GM23248 (cell line): ENCODE results near the gene SND1. TPM values are rescaled to one million over a fixed set of nuclear protein-coding genes. Genes with fewer than 3 reads are reported as not detected.

Source experiments
- DNase-seq: peaks from one replicate; pipeline ENCODE4 v3.0.0-alpha.2; 2015
- H2AFZ ChIP-seq: fragments of 200-600 bp; sonication (generic); 2 replicates; pipeline ENCODE4 v1.6.1; 2016; ENCODE audit warnings: antibody characterized with exemption
- H3F3A ChIP-seq: fragments of 200-600 bp; sonication (generic); 2 replicates; pipeline ENCODE4 v1.6.1; 2016; ENCODE audit warnings: mild to moderate bottlenecking, antibody characterized with exemption, mixed run types; ENCODE audit not compliant: insufficient read depth
- H3K27ac ChIP-seq: fragments of 200-600 bp; sonication (generic); 2 replicates; pipeline ENCODE4 v1.5.1; 2016; ENCODE audit warnings: mild to moderate bottlenecking
- H3K27me3 ChIP-seq: fragments of 200-600 bp; sonication (generic); replicated peaks from 2 replicates; pipeline ENCODE4 v1.6.1; 2016; ENCODE audit warnings: mild to moderate bottlenecking; ENCODE audit not compliant: insufficient read depth
- H3K36me3 ChIP-seq: fragments of 200-600 bp; sonication (generic); 2 replicates; pipeline ENCODE4 v1.6.1; 2016; ENCODE audit warnings: low read depth, mild to moderate bottlenecking
- H3K4me1 ChIP-seq: fragments of 200-600 bp; sonication (generic); 2 replicates; pipeline ENCODE4 v1.6.1; 2016; ENCODE audit warnings: mild to moderate bottlenecking; ENCODE audit not compliant: insufficient read depth
- H3K4me2 ChIP-seq: fragments of 200-600 bp; sonication (generic); one replicate; pipeline ENCODE4 v1.6.1; 2016; ENCODE audit warnings: mild to moderate bottlenecking; ENCODE audit not compliant: unreplicated experiment
- H3K4me3 ChIP-seq: fragments of 200-600 bp; sonication (generic); 2 replicates; pipeline ENCODE4 v1.5.1; 2016; ENCODE audit warnings: mild to moderate bottlenecking
- H3K79me2 ChIP-seq: fragments of 200-600 bp; sonication (generic); 2 replicates; pipeline ENCODE4 v1.6.1; 2016; ENCODE audit warnings: mild to moderate bottlenecking; ENCODE audit not compliant: insufficient read depth
- H3K9ac ChIP-seq: fragments of 200-600 bp; sonication (generic); 2 replicates; pipeline ENCODE4 v1.6.1; 2016; ENCODE audit warnings: mild to moderate bottlenecking
- H3K9me2 ChIP-seq: fragments of 200-600 bp; sonication (generic); 2 replicates; pipeline ENCODE4 v1.6.1; 2016; ENCODE audit warnings: mixed run types, mild to moderate bottlenecking, moderate library complexity; ENCODE audit not compliant: insufficient read depth
- H3K9me3 ChIP-seq: fragments of 200-600 bp; sonication (generic); one replicate; pipeline ENCODE4 v1.6.1; 2017; ENCODE audit warnings: low read depth
- H4K20me1 ChIP-seq: fragments of 200-600 bp; sonication (generic); 2 replicates; pipeline ENCODE4 v1.6.0; 2016; ENCODE audit not compliant: insufficient read depth
- EZH2 ChIP-seq: fragments of 200-600 bp; sonication (generic); IDR thresholded peaks from 2 replicates; pipeline ENCODE4 v1.6.1; 2018; ENCODE audit warnings: antibody characterized with exemption, mild to moderate bottlenecking; ENCODE audit not compliant: insufficient read depth, poor library complexity, severe bottlenecking
- EZH2phosphoT487 ChIP-seq: fragments of 200-600 bp; sonication (generic); IDR thresholded peaks from 2 replicates; pipeline ENCODE4 v1.6.1; 2018; ENCODE audit warnings: antibody characterized with exemption, moderate library complexity, mild to moderate bottlenecking, low read depth; ENCODE audit not compliant: insufficient read depth
- WGBS, 2 experiments: methylation state at CpG; one replicate each; pipeline ENCODE4 v1.1.6; 2015 to 2017; ENCODE audit warnings: low lambda C conversion rate in 2 of 2, low coverage in 1 of 2; ENCODE audit errors: missing lambda C conversion rate in 2 of 2; 5-methylcytosine and 5-hydroxymethylcytosine counted together
- in situ Hi-C: fragments of 300-500 bp; cut with MboI; formaldehyde crosslinking; loops from 2 replicates; pipeline ENCODE4 v1.15.0; 2020
- polyA plus RNA-seq: library from polyadenylated mRNA; unstranded; fragments of >200 nt; fragmentation: Nextera tagmentation; extraction: Ambion mirVana; gene quantifications from 2 replicates; pipeline ENCODE4 v1.2.1, GENCODE V29; 2016
- total RNA-seq: library from RNA; depleted of rRNA; stranded (reverse); fragments of >200 nt; shearing (Covaris generic); gene quantifications from 2 replicates; pipeline ENCODE4 v1.2.3, GENCODE V29; 2014

The SND1 gene
- total and polyA plus RNA-seq, 2 experiments from 2014 or later, result 128 to 184 TPM

- H3K27me3 ChIP-seq, result no peaks in the 10 kb centered on the region
- no peak overlapping the region for H3K4me3 ChIP-seq
- WGBS, 2 experiments, result 73 to 74% methylated on average over 4 of the region's 4 CpGs
- H3K79me2 ChIP-seq, result peaks cover 54% of the 10 kb centered on the region
- no peak overlapping the region for H3K4me2 ChIP-seq
- H3K9ac ChIP-seq, result no peak overlapping the region
- H3K9me2 ChIP-seq, result no peaks in the 10 kb centered on the region
- no peaks in the 10 kb centered on the region; the same call in 1 of the 2 replicates for H4K20me1 ChIP-seq
- H3F3A ChIP-seq, result peaks cover 9% of the 10 kb centered on the region
- peaks cover 12% of the 10 kb centered on the region for H3K4me1 ChIP-seq
- H3K9me3 ChIP-seq, result no peaks in the 10 kb centered on the region
- H3K27ac ChIP-seq, result no peak overlapping the region
- peaks cover 3% of the 10 kb centered on the region for H3K36me3 ChIP-seq
- TF ChIP-seq EZH2phosphoT487 (no peak), EZH2 (no peak)
- DNase-seq, result peak; percentile 5
- no peak overlapping the region for H2AFZ ChIP-seq
- in situ Hi-C loops, result no loop called here
These were observed 281.2 kb downstream of the SND1 start for GRCh38 chr7:127933146-127933545.

- 97 to 98% methylated on average over 5 of the region's 5 CpGs for WGBS, 2 experiments
- in situ Hi-C loops, result no loop called here
- no peaks in the 10 kb centered on the region for H4K20me1 ChIP-seq
- no peak overlapping the region for H3K9ac ChIP-seq
- no peaks in the 10 kb centered on the region for H3K9me2 ChIP-seq
- peaks cover 24% of the 10 kb centered on the region for H3K4me1 ChIP-seq
- no peak overlapping the region for H3K4me3 ChIP-seq
- H3K9me3 ChIP-seq, result no peaks in the 10 kb centered on the region
- peaks cover 12% of the 10 kb centered on the region for H3F3A ChIP-seq
- H3K36me3 ChIP-seq, result peaks cover 3% of the 10 kb centered on the region
- TF ChIP-seq EZH2phosphoT487 (no peak), EZH2 (no peak)
- no peak overlapping the region for H3K27ac ChIP-seq
- peaks cover 46% of the 10 kb centered on the region for H3K79me2 ChIP-seq
- H3K4me2 ChIP-seq, result no peak overlapping the region
- no peaks in the 10 kb centered on the region for H3K27me3 ChIP-seq
- no peak for DNase-seq
- H2AFZ ChIP-seq, result no peak overlapping the region
These were observed 282.7 kb downstream of the SND1 start for GRCh38 chr7:127934711-127935110.

- Histone ChIP-seq H3K4me1 (peaks cover 24% of the 10 kb centered on the region), H3K79me2 (peaks cover 58% of the 10 kb centered on the region), H3K9me3 (no peaks in the 10 kb centered on the region), H3K27ac (no peak overlapping the region), H3K27me3 (no peaks in the 10 kb centered on the region), H4K20me1 (no peaks in the 10 kb centered on the region), H3K4me3 (no peak overlapping the region), H3K36me3 (peaks cover 3% of the 10 kb centered on the region), H3K9me2 (no peaks in the 10 kb centered on the region), H3F3A (peaks cover 12% of the 10 kb centered on the region), H3K4me2 (no peak overlapping the region), H2AFZ (no peak overlapping the region), H3K9ac (no peak overlapping the region)
- WGBS, 2 experiments, result 79 to 82% methylated on average over 6 of the region's 6 CpGs
- TF ChIP-seq EZH2phosphoT487 (no peak), EZH2 (no peak)
- no peak for DNase-seq
- in situ Hi-C loops, result no loop called here
These were observed 283.9 kb downstream of the SND1 start for GRCh38 chr7:127935847-127936376.

- Histone ChIP-seq H3K79me2 (peaks cover 58% of the 10 kb centered on the region), H3K27ac (no peak overlapping the region), H2AFZ (no peak overlapping the region), H3K4me2 (no peak overlapping the region), H3F3A (peaks cover 11% of the 10 kb centered on the region), H4K20me1 (no peaks in the 10 kb centered on the region), H3K9me3 (no peaks in the 10 kb centered on the region), H3K4me1 (peaks cover 24% of the 10 kb centered on the region), H3K36me3 (no peaks in the 10 kb centered on the region), H3K9me2 (no peaks in the 10 kb centered on the region), H3K9ac (no peak overlapping the region), H3K27me3 (no peaks in the 10 kb centered on the region), H3K4me3 (no peak overlapping the region)
- WGBS, 2 experiments, result 89 to 94% methylated on average over 3 of the region's 3 CpGs
- in situ Hi-C loops, result no loop called here
- TF ChIP-seq EZH2 (no peak), EZH2phosphoT487 (no peak)
- DNase-seq, result no peak
These were observed 285.2 kb downstream of the SND1 start for GRCh38 chr7:127937066-127937680.
